GM12891 (cell line): ENCODE data around the gene TRIM27.
A peak's percentile ranks its signal among the peaks of the same experiment; 100 is the strongest.

Source experiments
- DNase-seq: peaks from one replicate; pipeline ENCODE4 v3.0.0; 2011; ENCODE audit warnings: low spot score; ENCODE audit not compliant: insufficient read length
- FAIRE-seq: peaks from 2 replicates; lab custom pipeline; 2011; peaks lifted over from hg19 to GRCh38; lab: Jason Lieb, UNC
- PAX5 ChIP-seq: IDR thresholded peaks from 2 replicates; pipeline ENCODE4 v1.6.1; 2011; ENCODE audit warnings: low read length, moderate library complexity, mild to moderate bottlenecking; ENCODE audit not compliant: insufficient read depth, severe bottlenecking
- POLR2A ChIP-seq: IDR thresholded peaks from 2 replicates; pipeline ENCODE4 v1.6.1; 2011; ENCODE audit warnings: low read depth, low read length, control low read depth
- POLR2AphosphoS5 ChIP-seq: IDR thresholded peaks from 2 replicates; pipeline ENCODE4 v1.6.1; 2011; ENCODE audit warnings: low read depth, low read length, control low read depth
- POU2F2 ChIP-seq: IDR thresholded peaks from 2 replicates; pipeline ENCODE4 v1.6.1; 2011; ENCODE audit warnings: low read depth, mild to moderate bottlenecking, control low read depth, low read length, moderate library complexity
- SPI1 ChIP-seq: IDR thresholded peaks from 2 replicates; pipeline ENCODE4 v1.6.1; 2011; ENCODE audit warnings: low read depth, low read length, control low read depth
- TAF1 ChIP-seq: IDR thresholded peaks from 2 replicates; pipeline ENCODE4 v1.6.1; 2011; ENCODE audit warnings: low read depth, low read length, control low read depth

The TRIM27 gene

DNA sequence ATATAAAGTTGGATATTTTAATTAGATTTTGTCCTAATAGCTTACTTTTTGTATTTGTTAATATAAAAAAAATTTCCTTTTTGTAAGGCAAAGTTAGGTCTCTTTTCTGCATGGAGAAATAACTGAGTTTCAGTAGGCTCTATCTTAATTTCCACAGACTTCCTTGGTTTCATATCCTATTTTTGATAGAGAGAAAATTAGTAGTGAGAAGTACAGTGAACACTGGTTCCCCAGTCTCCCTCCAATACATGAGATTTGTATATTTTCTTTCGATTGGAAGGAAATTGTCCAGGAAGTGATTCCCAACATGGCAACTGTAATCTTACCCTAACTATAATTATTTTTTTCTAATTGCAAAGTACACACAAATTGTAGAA is 26.4 kb downstream of the TRIM27 start:
- TF ChIP-seq POU2F2 (no peak), TAF1 (no peak), SPI1 (no peak)
- FAIRE-seq (no peak), DNase-seq (no peak)

DNA sequence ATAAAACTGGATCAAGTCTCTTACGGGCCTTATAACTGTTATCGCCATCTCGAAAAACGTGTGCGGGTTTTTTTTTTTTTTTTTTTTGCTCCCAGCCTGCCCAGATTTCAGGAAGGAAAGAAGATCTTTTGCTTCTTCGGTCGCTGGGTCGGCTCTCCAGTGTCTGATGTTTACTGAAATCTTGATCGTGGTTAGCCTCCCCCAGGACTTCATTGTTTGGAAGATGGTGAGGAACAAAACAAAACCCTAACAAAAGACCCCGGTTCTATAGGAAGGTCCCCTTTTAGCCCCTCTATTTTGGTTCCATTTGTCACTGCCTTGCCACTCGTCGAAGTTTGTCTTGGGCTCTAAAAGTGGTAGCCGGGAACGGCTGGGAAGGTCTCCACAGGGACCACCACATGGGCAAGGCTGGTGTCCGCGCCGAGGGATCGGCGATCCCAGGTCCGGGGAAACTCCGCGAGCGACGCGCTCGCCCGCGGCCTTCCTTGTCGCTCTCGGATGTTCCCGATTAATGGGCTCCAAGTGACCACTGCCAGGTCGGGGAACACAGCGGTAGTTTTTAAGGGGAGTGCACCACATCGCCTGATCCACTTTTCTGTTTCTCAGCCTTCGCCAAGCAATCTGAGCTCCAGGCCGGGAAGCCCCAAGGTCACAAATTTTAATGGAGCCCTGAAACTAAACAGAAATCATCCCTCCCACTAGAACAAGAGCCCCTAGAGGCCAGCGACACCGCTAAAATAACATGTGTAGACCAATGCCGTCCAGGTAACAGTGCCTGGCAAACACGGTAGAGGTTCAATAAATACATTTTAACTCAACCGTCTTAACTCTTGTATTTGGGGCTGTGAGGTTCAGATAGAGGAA is 27.0 kb downstream of the TRIM27 start:
- TF ChIP-seq POU2F2 (no peak), POLR2A (peak; percentile 9; the same call in 1 of the 2 replicates)
- no peak for DNase-seq
- FAIRE-seq: peak; percentile 48

DNA sequence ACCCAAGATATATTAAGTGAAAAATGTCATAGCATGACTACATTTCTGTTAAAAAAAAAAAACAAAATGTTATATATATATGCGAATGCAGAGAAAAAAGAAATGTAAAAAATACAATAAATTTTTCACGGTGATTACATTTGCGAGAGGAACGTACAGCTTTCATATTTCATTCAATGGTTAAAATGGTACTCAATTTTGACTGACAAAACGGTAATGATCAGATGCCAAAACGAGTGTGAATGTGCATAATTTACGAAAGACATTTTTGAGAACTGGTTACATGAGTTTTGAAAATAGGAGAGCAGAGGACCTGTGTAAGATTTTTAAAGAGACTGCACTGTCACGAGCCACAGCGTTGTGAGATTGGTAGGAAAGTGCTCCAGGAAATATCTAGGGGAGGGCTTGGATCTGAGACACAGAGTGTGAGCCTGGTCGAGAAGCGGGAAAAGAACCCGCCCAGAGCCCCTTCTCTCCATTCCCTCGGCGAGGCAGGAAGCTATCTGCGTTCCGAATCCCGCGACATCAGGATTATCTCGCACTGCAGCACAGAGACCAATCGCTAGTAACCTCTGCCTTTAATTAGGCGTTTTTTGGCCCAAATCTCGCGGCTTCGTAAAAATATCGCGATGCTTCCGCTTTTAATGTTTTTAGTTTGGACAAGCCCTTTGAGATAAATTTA is 28.5 kb downstream of the TRIM27 start:
- TF ChIP-seq TAF1 (peak; percentile 93), PAX5 (no peak), POU2F2 (peak; percentile 80; the same call in 1 of the 2 replicates), SPI1 (no peak), POLR2A (peak; percentile 96), POLR2AphosphoS5 (peak; percentile 91)
- DNase-seq: peak; percentile 67
- FAIRE-seq: peak; percentile 93

GRCh38 chr6:28893172-28893799 is 30.5 kb downstream of the TRIM27 start:
- FAIRE-seq (no peak), DNase-seq (no peak)
- TF ChIP-seq PAX5 (no peak), POU2F2 (no peak), TAF1 (no peak), POLR2A (no peak), POLR2AphosphoS5 (no peak), SPI1 (no peak)

- TF ChIP-seq PAX5 (no peak), SPI1 (no peak), TAF1 (no peak), POLR2A (no peak), POLR2AphosphoS5 (no peak), POU2F2 (no peak)
- no peak for FAIRE-seq
- DNase-seq: no peak
Measured at GRCh38 chr6:28892525-28892924, 31.3 kb downstream of the TRIM27 start.

DNA sequence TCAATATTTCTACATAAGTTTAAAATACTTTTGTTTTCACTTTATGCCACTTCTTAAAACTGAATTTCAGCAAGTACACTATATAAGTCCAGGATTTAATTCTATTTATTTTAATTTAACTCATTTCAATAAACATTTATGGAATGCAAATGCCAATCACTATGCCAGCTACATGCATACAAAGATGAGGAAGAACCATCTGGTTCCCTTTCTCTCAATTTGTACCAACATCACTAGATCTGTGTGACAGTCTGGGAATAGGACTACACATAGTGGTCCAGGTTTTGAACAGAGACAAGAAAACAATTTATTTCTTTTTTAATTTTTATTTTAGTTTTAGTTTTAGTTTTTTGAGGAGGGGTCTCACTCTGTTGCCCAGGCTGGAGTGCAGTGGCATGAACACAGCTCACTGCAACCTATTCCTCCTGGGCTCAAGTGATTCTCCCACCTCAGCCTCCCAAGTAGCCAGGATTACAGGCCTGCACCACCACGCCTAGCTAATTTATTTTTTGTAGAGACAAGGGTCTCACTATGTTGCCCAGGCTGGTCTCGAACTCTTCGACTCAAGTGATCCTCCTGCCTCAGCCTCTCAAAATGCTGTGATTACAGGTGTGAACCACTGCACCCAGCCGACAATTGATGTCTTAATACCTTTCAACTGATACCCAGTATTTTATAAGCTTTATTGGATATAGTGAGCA is 35.8 kb downstream of the TRIM27 start:
- TF ChIP-seq TAF1: no peak
- no peak for TF ChIP-seq POU2F2
- no peak for TF ChIP-seq SPI1
- no peak for TF ChIP-seq POLR2A
- TF ChIP-seq PAX5: no peak
- TF ChIP-seq POLR2AphosphoS5: no peak
- FAIRE-seq: no peak
- no peak for DNase-seq

DNA sequence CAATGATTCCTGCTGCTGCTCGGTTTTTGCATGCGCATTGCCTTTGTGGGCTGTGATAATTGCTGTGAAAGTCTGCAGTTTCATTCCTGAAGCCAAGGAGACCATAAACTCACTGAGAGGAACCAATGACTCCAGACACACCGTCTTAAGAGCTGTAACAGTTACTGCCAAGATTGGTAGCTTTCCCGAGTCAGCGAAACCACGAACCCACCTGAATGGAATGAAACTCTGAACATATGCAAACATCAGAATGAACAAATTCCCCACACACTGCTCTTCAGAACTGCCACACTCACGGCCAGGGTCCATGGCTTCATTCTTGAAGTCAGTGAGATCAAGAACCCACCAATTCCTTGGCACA is 37.7 kb downstream of the TRIM27 start:
- FAIRE-seq (no peak), DNase-seq (no peak)
- TF ChIP-seq SPI1: no peak
- no peak for TF ChIP-seq POU2F2
- TF ChIP-seq PAX5: no peak
- no peak for TF ChIP-seq TAF1
- no peak for TF ChIP-seq POLR2AphosphoS5
- TF ChIP-seq POLR2A: no peak

- FAIRE-seq: peak; percentile 26
- no peak for TF ChIP-seq TAF1
- TF ChIP-seq SPI1: no peak
- TF ChIP-seq POLR2A: no peak
- TF ChIP-seq POLR2AphosphoS5: no peak
- TF ChIP-seq POU2F2: no peak
- TF ChIP-seq PAX5: no peak
- no peak for DNase-seq
Measured at GRCh38 chr6:28884423-28885131, 39.2 kb downstream of the TRIM27 start.
